GM23338 (cell line): ENCODE measurements around the gene RHEX. TPM values are rescaled to one million over a fixed set of nuclear protein-coding genes. Genes with fewer than 3 reads are reported as not detected.

Experiments
- ATAC-seq: fragments of 200-7000 bp; cut with Tn5 transposase; 3 replicates; pipeline ENCODE4 v1.9.1; 2020
- DNase-seq: peaks from one replicate; pipeline ENCODE4 v3.0.0-alpha.2; 2015; ENCODE audit warnings: low spot score
- H2AFZ ChIP-seq: fragments of 200-600 bp; sonication (generic); 2 replicates; pipeline ENCODE4 v1.8.0; 2016; ENCODE audit warnings: antibody characterized with exemption, mild to moderate bottlenecking, moderate library complexity
- H3F3A ChIP-seq: fragments of 200-600 bp; sonication (generic); replicated peaks from 2 replicates; pipeline ENCODE4 v1.8.0; 2017; ENCODE audit warnings: antibody characterized with exemption, mixed run types, low read depth
- H3K27ac ChIP-seq: fragments of 200-600 bp; sonication (generic); 2 replicates; pipeline ENCODE4 v1.6.1; 2016; ENCODE audit warnings: low read depth
- H3K27me3 ChIP-seq: fragments of 200-600 bp; sonication (generic); 2 replicates; pipeline ENCODE4 v1.8.0; 2016; ENCODE audit warnings: mild to moderate bottlenecking, mixed run types, moderate library complexity; ENCODE audit not compliant: insufficient read depth
- H3K36me3 ChIP-seq: fragments of 200-600 bp; sonication (generic); 2 replicates; pipeline ENCODE4 v1.8.0; 2016; ENCODE audit warnings: mild to moderate bottlenecking; ENCODE audit not compliant: insufficient read depth
- H3K4me1 ChIP-seq: fragments of 200-600 bp; sonication (generic); 2 replicates; pipeline ENCODE4 v1.8.0; 2016; ENCODE audit warnings: mild to moderate bottlenecking, moderate library complexity; ENCODE audit not compliant: insufficient read depth
- H3K4me2 ChIP-seq: fragments of 200-600 bp; sonication (generic); 2 replicates; pipeline ENCODE4 v1.7.1; 2017; ENCODE audit warnings: mixed run types
- H3K4me3 ChIP-seq: fragments of 200-600 bp; sonication (generic); 2 replicates; pipeline ENCODE4 v1.6.1; 2016; ENCODE audit warnings: mixed run types
- H3K79me2 ChIP-seq: fragments of 200-600 bp; sonication (generic); replicated peaks from 2 replicates; pipeline ENCODE4 v1.8.0; 2017; ENCODE audit warnings: mild to moderate bottlenecking; ENCODE audit not compliant: insufficient read depth
- H3K9me2 ChIP-seq: fragments of 200-600 bp; sonication (generic); 2 replicates; pipeline ENCODE4 v1.8.0; 2017; ENCODE audit not compliant: insufficient read depth
- H4K20me1 ChIP-seq: fragments of 200-600 bp; sonication (generic); replicated peaks from 2 replicates; pipeline ENCODE4 v1.8.0; 2017; ENCODE audit warnings: mild to moderate bottlenecking; ENCODE audit not compliant: insufficient read depth
- H3K27ac Mint-ChIP-seq: 2 replicates; pipeline ENCODE4 v1.8.0; 2020; ENCODE audit warnings: inconsistent platforms, mild to moderate bottlenecking, moderate library complexity, mixed read lengths
- H3K27me3 Mint-ChIP-seq: 3 replicates; pipeline ENCODE4 v1.8.0; 2022; ENCODE audit warnings: low read depth, mild to moderate bottlenecking, moderate library complexity, mixed read lengths, inconsistent platforms; ENCODE audit not compliant: insufficient read depth, poor library complexity
- H3K36me3 Mint-ChIP-seq: 3 replicates; pipeline ENCODE4 v1.8.0; 2021; ENCODE audit warnings: low read depth, mild to moderate bottlenecking, inconsistent platforms, moderate library complexity, mixed read lengths
- H3K4me1 Mint-ChIP-seq: 3 replicates; pipeline ENCODE4 v1.8.0; 2020; ENCODE audit warnings: mild to moderate bottlenecking, inconsistent platforms, mixed read lengths
- H3K4me3 Mint-ChIP-seq: 3 replicates; pipeline ENCODE4 v1.8.0; 2021; ENCODE audit warnings: moderate library complexity, mild to moderate bottlenecking, inconsistent platforms, mixed read lengths
- H3K9me3 Mint-ChIP-seq: 3 replicates; pipeline ENCODE4 v1.8.0; 2020; ENCODE audit warnings: moderate library complexity, mild to moderate bottlenecking, inconsistent platforms, mixed read lengths
- CREB1 ChIP-seq: fragments of 250-450 bp; sonication (Bioruptor Pico); IDR thresholded peaks from 2 replicates; pipeline ENCODE4 v1.5.0; 2020; ENCODE audit warnings: low read depth, mild to moderate bottlenecking, moderate library complexity
- EZH2 ChIP-seq: fragments of 200-600 bp; sonication (generic); IDR thresholded peaks from one replicate; pipeline ENCODE4 v1.8.0; 2017; ENCODE audit warnings: antibody characterized with exemption, mild to moderate bottlenecking, low read depth; ENCODE audit not compliant: unreplicated experiment
- EZH2phosphoT487 ChIP-seq: fragments of 200-600 bp; sonication (generic); IDR thresholded peaks from one replicate; pipeline ENCODE4 v1.8.1; 2018; ENCODE audit warnings: antibody characterized with exemption; ENCODE audit not compliant: unreplicated experiment
- JUNB ChIP-seq: IDR thresholded peaks from one replicate; pipeline ENCODE4 v1.6.1; 2016; ENCODE audit warnings: antibody characterized with exemption; ENCODE audit not compliant: unreplicated experiment
- NANOG ChIP-seq: IDR thresholded peaks from 2 replicates; pipeline ENCODE4 v1.6.1; 2016; ENCODE audit warnings: antibody characterized with exemption, borderline replicate concordance
- POLR2AphosphoS5 ChIP-seq: IDR thresholded peaks from 2 replicates; pipeline ENCODE4 v1.6.1; 2016; ENCODE audit warnings: antibody characterized with exemption, low read depth
- STAT1 ChIP-seq: IDR thresholded peaks from one replicate; pipeline ENCODE4 v1.6.1; 2016; ENCODE audit warnings: antibody characterized with exemption; ENCODE audit not compliant: unreplicated experiment
- ZNF331 ChIP-seq: fragments of 250-450 bp; sonication (Bioruptor Pico); IDR thresholded peaks from 2 replicates; pipeline ENCODE4 v1.5.0; 2020; ENCODE audit warnings: low read depth, mild to moderate bottlenecking, moderate library complexity
- polyA plus RNA-seq: library from polyadenylated mRNA; unstranded; fragments of >200 nt; fragmentation: Nextera tagmentation; extraction: Ambion mirVana; gene quantifications from 2 replicates; pipeline ENCODE4 v1.2.1, GENCODE V29; 2016
- total RNA-seq: library from RNA; depleted of rRNA; stranded (reverse); fragments of >200 nt; shearing (Covaris generic); gene quantifications from 2 replicates; pipeline ENCODE4 v1.2.3, GENCODE V29; 2014
- TF ChIP-seq, protein P1 (sequence below): IDR thresholded peaks from one replicate; pipeline ENCODE4 v1.6.1; 2018; ENCODE audit warnings: antibody characterized with exemption; ENCODE audit not compliant: unreplicated experiment
- TF ChIP-seq, protein P2 (sequence below): IDR thresholded peaks from 2 replicates; pipeline ENCODE4 v1.6.1; 2016; ENCODE audit warnings: antibody characterized with exemption
- TF ChIP-seq, protein P3 (sequence below): fragments of 250-450 bp; sonication (Bioruptor Pico); IDR thresholded peaks from 2 replicates; pipeline ENCODE4 v1.5.0; 2020; ENCODE audit warnings: mild to moderate bottlenecking, moderate library complexity

The RHEX gene
- total and polyA plus RNA-seq, 2 experiments from 2014 or later, result not detected

DNA sequence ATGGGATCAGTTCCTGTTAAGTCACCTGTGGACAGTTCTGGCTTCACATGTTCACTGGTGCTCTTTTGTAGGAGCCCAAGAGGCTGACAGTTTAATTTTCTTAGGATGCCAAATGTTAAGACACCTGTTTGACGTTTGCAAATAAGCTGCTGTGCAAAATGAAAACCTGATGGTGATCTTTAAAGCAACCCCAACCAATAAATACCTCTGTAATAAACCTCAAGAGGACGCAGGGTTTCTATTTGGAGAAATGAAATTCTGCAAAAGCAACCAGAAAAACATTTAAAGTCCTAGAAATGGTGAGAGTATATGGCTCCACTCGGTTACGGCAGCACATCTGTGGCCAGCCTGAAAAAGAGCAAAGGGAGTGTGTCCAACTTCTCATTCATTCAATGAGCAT lies 5.7 kb upstream of the RHEX start:
- Histone ChIP-seq H3K4me2 (no peak overlapping the region), H3F3A (no peaks in the 10 kb centered on the region), H3K4me3 (no peak overlapping the region), H3K36me3 (no peaks in the 10 kb centered on the region), H3K27me3 (no peaks in the 10 kb centered on the region), H3K27ac (no peak overlapping the region), H3K4me1 (peaks cover 11% of the 10 kb centered on the region), H2AFZ (peak overlapping the region; percentile 38; the same call in 1 of the 2 replicates), H4K20me1 (no peaks in the 10 kb centered on the region), H3K9me2 (no peaks in the 10 kb centered on the region), H3K79me2 (no peaks in the 10 kb centered on the region)
- H3K27ac Mint-ChIP-seq, result no peak overlapping the region
- no peak for TF ChIP-seq CREB1
- TF ChIP-seq EZH2phosphoT487, result no peak
- TF ChIP-seq, protein P1, sequence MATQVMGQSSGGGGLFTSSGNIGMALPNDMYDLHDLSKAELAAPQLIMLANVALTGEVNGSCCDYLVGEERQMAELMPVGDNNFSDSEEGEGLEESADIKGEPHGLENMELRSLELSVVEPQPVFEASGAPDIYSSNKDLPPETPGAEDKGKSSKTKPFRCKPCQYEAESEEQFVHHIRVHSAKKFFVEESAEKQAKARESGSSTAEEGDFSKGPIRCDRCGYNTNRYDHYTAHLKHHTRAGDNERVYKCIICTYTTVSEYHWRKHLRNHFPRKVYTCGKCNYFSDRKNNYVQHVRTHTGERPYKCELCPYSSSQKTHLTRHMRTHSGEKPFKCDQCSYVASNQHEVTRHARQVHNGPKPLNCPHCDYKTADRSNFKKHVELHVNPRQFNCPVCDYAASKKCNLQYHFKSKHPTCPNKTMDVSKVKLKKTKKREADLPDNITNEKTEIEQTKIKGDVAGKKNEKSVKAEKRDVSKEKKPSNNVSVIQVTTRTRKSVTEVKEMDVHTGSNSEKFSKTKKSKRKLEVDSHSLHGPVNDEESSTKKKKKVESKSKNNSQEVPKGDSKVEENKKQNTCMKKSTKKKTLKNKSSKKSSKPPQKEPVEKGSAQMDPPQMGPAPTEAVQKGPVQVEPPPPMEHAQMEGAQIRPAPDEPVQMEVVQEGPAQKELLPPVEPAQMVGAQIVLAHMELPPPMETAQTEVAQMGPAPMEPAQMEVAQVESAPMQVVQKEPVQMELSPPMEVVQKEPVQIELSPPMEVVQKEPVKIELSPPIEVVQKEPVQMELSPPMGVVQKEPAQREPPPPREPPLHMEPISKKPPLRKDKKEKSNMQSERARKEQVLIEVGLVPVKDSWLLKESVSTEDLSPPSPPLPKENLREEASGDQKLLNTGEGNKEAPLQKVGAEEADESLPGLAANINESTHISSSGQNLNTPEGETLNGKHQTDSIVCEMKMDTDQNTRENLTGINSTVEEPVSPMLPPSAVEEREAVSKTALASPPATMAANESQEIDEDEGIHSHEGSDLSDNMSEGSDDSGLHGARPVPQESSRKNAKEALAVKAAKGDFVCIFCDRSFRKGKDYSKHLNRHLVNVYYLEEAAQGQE, result no peak
- H3K36me3 Mint-ChIP-seq, result no peaks in the 10 kb centered on the region
- peaks cover 3% of the 10 kb centered on the region for H3K27me3 Mint-ChIP-seq
- H3K4me3 Mint-ChIP-seq, result no peak overlapping the region
- H3K4me1 Mint-ChIP-seq, result peaks cover 7% of the 10 kb centered on the region
- ATAC-seq (no peak), DNase-seq (no peak)
- H3K9me3 Mint-ChIP-seq, result no peaks in the 10 kb centered on the region; the same call in 2 of the 3 replicates

DNA sequence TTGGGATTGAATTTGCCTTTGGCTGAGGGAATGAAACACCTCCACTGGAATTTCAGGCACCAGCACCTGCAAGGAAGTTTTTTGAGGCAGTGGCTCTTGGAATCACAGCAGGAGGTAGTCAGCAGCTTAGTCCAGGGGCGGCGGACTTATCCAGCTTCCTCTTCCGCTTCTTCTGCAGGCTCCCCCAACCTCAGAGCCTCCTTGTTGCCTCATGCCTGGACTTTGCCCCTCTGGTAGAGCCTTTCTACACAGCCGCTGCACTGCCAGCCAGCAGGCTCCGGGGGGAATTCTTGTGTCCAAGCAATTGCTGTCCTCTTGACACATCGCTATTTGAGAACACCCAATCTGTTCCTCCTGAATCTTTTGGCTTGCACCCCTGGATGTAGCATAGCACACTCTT lies 4.4 kb upstream of the RHEX start:
- no peak; the same call in 2 of the 3 replicates for ATAC-seq
- Histone ChIP-seq H3F3A (no peaks in the 10 kb centered on the region), H3K4me3 (no peak overlapping the region), H3K36me3 (no peaks in the 10 kb centered on the region), H3K27me3 (no peaks in the 10 kb centered on the region), H2AFZ (peak overlapping the region; percentile 53; the same call in 1 of the 2 replicates), H3K4me2 (no peak overlapping the region), H3K9me2 (no peaks in the 10 kb centered on the region), H3K79me2 (no peaks in the 10 kb centered on the region), H3K4me1 (peaks cover 11% of the 10 kb centered on the region), H3K27ac (no peak overlapping the region), H4K20me1 (no peaks in the 10 kb centered on the region)
- DNase-seq, result peak; percentile 39
- H3K4me1 Mint-ChIP-seq, result peaks cover 7% of the 10 kb centered on the region
- peaks cover 5% of the 10 kb centered on the region for H3K27me3 Mint-ChIP-seq
- H3K4me3 Mint-ChIP-seq, result no peak overlapping the region
- peaks cover 3% of the 10 kb centered on the region; the same call in 2 of the 3 replicates for H3K9me3 Mint-ChIP-seq
- H3K36me3 Mint-ChIP-seq, result peaks cover 2% of the 10 kb centered on the region; the same call in 1 of the 3 replicates
- H3K27ac Mint-ChIP-seq, result peak overlapping the region; percentile 59; the same call in 1 of the 2 replicates
- TF ChIP-seq STAT1, result no peak
- no peak for TF ChIP-seq NANOG
- TF ChIP-seq, protein P2, sequence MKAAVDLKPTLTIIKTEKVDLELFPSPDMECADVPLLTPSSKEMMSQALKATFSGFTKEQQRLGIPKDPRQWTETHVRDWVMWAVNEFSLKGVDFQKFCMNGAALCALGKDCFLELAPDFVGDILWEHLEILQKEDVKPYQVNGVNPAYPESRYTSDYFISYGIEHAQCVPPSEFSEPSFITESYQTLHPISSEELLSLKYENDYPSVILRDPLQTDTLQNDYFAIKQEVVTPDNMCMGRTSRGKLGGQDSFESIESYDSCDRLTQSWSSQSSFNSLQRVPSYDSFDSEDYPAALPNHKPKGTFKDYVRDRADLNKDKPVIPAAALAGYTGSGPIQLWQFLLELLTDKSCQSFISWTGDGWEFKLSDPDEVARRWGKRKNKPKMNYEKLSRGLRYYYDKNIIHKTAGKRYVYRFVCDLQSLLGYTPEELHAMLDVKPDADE, result no peak
- no peak for TF ChIP-seq EZH2phosphoT487
- TF ChIP-seq EZH2, result no peak
- TF ChIP-seq POLR2AphosphoS5, result no peak
- no peak for TF ChIP-seq ZNF331 (CRISPR knock-in tag)
- TF ChIP-seq, protein P3, sequence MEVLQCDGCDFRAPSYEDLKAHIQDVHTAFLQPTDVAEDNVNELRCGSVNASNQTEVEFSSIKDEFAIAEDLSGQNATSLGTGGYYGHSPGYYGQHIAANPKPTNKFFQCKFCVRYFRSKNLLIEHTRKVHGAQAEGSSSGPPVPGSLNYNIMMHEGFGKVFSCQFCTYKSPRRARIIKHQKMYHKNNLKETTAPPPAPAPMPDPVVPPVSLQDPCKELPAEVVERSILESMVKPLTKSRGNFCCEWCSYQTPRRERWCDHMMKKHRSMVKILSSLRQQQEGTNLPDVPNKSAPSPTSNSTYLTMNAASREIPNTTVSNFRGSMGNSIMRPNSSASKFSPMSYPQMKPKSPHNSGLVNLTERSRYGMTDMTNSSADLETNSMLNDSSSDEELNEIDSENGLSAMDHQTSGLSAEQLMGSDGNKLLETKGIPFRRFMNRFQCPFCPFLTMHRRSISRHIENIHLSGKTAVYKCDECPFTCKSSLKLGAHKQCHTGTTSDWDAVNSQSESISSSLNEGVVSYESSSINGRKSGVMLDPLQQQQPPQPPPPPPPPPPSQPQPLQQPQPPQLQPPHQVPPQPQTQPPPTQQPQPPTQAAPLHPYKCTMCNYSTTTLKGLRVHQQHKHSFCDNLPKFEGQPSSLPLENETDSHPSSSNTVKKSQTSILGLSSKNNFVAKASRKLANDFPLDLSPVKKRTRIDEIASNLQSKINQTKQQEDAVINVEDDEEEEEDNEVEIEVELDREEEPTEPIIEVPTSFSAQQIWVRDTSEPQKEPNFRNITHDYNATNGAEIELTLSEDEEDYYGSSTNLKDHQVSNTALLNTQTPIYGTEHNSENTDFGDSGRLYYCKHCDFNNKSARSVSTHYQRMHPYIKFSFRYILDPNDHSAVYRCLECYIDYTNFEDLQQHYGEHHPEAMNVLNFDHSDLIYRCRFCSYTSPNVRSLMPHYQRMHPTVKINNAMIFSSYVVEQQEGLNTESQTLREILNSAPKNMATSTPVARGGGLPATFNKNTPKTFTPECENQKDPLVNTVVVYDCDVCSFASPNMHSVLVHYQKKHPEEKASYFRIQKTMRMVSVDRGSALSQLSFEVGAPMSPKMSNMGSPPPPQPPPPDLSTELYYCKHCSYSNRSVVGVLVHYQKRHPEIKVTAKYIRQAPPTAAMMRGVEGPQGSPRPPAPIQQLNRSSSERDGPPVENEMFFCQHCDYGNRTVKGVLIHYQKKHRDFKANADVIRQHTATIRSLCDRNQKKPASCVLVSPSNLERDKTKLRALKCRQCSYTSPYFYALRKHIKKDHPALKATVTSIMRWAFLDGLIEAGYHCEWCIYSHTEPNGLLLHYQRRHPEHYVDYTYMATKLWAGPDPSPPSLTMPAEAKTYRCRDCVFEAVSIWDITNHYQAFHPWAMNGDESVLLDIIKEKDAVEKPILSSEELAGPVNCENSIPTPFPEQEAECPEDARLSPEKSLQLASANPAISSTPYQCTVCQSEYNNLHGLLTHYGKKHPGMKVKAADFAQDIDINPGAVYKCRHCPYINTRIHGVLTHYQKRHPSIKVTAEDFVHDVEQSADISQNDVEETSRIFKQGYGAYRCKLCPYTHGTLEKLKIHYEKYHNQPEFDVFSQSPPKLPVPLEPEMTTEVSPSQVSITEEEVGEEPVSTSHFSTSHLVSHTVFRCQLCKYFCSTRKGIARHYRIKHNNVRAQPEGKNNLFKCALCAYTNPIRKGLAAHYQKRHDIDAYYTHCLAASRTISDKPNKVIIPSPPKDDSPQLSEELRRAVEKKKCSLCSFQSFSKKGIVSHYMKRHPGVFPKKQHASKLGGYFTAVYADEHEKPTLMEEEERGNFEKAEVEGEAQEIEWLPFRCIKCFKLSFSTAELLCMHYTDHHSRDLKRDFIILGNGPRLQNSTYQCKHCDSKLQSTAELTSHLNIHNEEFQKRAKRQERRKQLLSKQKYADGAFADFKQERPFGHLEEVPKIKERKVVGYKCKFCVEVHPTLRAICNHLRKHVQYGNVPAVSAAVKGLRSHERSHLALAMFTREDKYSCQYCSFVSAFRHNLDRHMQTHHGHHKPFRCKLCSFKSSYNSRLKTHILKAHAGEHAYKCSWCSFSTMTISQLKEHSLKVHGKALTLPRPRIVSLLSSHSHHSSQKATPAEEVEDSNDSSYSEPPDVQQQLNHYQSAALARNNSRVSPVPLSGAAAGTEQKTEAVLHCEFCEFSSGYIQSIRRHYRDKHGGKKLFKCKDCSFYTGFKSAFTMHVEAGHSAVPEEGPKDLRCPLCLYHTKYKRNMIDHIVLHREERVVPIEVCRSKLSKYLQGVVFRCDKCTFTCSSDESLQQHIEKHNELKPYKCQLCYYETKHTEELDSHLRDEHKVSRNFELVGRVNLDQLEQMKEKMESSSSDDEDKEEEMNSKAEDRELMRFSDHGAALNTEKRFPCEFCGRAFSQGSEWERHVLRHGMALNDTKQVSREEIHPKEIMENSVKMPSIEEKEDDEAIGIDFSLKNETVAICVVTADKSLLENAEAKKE (CRISPR knock-in tag), result no peak
- TF ChIP-seq JUNB, result no peak
